HG03521 (cell line): ENCODE measurements around the gene RUSF1.
"Not testable (repeated sequence)": the region's sequence is repeated elsewhere in the genome, so short reads cannot be mapped to it uniquely, and the experiment has no call there.

ENCODE experiments used
- ATAC-seq: cut with Tn5 transposase; IDR thresholded peaks from one replicate; pipeline ENCODE4 v1.9.1; 2021; ENCODE audit warnings: mild to moderate bottlenecking, moderate library complexity; ENCODE audit not compliant: unreplicated experiment

Gene RUSF1

DNA sequence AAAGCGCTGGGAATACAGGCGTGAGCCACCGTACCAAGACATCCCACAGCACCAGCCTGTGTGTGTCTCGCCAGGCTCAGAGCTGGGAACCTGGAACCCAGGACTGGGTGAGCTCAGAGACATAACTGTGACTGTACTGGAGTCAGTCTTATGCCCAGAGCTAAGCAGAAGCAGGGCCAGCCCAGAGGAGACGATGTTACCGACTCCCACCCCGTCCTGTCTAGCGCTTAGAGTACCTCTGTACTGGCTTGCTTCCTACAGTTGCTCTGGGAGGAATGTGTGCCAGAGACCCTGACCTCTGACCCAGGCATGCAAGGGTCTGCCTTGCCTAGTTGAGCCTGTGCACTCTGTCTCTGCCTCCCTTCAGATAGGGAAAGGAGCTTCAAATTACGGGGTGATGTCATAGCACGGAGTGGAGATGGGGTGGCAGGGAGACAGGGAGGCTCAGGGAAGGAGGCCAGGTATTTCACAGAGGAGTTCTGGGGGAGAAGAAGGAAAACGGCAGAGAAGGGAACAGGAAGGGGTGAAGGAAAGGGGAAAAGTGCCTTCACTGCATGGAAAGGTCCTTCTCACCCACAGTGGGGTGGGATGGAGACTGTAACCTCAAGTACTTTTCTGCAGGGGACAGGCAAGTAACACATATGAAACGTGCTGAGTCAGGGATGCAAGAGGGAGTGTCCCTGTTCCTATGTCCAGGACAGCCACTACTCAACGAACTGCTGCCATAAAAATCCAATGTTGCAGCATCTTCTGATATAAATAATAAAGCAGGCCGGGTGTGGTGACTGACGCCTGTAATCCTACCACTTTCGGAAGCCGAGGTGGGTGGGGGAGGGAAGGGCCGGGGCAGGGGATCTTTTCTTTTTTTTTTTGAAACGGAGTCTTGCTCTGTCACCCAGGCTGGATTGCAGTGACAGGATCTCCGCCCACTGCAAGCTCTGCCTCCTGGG, 54.7 kb downstream of the RUSF1 start:
- no peak for ATAC-seq

DNA sequence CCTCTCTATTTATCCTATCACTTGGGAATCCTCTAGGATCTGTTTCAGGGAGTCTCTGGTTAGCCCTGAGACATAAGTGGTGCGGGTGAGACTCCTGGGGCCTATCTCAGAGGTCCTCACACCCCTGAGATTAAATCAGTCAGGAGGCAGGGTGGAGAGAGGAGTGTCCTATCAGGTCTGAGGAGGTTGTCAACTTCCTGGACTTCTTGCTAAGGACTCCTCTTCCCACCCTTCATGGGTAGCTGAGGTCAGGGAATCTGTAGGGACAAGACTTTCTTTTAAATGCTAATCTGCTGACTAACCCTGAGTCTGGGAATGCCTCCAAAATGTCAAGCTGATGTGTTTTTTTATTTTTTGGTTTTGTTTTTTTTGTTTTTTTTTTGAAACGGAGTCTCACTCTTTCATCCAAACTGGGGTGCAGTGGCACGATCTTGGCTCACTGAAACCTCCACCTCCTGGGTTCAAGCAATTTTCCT, 55.5 kb downstream of the RUSF1 start:
- ATAC-seq, result no peak

DNA sequence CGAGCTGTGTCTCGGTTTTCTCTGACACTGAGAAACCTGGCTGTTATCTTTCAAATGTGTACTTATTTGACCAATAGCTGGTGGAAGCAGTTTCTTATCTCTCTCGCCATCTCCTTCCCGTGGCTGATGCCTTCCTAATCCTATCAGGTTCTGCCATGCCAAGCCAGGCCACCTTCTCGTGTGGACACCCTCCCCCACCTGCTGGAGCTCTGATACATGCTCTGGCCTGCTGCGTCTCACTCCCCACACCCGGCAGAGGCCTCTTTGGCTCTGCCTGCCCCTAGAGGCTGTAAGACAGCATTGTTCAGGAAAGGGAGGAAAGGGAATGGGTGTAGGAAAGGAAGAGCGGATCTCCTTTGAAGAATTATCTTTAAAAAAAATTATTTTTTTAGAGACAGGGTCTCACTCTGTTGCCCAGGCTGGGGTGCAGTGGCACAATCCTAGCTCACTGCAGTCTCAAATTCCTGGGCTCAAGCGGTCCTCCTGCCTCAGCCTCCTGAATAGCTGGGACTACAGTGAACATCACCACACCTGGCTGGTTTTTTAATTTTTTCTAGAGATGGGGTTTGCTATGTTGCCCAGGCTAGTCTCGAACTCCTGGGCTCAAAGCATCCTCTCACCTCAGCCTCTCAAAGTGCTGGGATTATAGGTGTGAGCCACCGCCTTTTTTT, 56.4 kb downstream of the RUSF1 start:
- ATAC-seq, result no peak

DNA sequence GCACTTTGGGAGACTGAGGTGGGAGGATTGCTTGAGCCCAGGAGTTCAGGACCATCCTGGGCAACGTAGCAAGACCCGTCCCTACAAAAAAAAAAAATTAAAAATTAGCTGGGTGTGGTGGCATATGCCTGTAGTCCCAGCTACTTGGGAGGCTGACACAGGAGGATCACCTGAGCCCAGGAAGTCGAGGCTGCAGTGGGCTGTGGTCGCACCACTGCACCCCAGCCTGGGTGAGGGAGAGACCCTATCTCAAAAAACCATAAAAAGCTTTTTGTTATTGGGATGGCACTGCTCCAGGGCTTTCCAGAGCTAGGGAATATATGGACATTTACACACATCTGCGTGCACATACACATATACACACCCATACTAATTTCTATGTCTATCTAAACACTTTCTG, 57.0 kb downstream of the RUSF1 start:
- ATAC-seq, result no peak

DNA sequence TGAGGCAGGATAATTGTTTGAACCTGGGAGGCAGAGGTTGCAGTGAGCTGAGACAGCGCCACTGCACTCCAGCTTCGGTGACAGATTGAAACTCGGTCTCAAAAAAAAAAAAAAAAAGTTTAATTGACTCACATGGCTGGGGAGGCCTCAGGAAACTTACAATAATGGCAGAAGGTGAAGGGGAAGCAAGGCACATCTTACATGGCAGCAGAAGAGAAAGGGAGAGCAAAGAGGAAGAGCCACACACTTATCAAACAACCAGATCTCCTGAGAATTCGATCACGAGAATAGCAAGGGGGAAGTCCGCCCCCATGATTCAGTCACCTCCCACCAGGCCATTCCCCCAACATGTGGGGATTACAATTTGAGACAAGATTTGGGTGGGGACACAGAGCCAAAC, 62.3 kb downstream of the RUSF1 start:
- ATAC-seq, result not testable (repeated sequence)

DNA sequence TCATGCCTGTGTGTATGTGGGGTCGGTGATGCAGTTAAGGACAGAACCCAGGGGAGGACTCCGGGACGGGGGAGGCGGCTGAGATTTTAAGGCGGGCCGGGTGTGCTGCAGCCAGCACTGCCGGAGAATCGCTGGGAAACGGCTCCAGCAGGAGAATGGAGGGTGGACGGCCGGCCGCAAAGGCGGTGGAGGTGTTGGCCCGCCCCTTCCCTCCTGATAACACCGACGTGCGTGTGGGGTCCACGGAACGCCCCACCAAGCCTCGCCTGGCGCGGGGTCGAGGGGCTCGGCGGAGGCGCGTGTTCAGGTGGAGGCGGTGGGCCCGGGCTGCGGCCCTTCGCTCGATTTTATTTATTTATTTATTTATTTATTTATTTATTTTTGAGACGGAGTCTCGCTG, 66.2 kb downstream of the RUSF1 start:
- no peak for ATAC-seq

DNA sequence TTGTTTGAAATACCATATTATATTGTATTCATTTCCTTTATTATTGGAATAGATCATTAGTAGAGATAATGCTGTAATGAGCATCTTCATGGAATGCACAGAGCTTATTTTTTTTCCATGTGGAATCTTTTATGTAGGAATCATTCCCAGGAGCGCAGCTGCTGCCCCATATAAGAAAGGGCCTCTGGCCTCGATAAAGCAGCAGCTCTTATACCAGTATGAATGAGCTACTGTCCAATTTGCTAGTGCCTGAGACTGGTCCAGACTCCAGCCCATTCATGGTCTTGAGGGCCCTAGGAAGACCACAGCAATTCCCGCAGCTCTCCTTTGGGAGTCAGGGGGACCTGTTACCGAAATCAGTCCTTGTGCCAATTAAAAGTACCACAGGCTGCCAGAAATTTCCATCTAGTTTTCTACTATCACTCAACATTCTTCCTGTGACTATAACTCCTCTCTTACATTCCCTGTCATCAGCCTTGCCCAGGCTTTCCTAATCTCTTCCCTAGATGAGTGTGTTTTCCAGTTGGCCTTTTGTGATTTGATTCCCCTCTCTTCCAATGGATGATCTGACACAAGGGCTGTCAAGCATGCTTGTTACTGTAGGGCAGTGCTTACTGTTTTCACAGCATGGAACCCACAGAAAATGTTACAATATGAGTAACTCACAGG, 67.5 kb downstream of the RUSF1 start:
- no peak for ATAC-seq

DNA sequence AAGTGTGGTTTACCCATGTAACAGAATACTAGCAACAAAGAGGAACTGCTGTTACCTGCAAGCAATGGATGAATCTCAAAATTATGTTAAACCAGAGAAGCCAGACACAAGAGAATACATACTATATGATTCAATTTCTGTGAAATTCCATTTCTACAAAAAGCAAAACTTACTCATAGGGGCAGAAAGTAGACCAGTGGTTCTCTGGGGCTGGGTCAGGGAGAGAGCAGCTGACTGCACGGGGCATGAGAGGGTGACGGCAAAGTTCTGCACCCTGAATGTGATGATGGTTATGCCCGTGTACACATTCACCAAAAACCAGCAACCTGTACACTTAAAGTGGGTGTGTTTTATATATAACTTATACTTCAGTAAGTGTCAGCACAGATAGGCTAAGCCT, 68.7 kb downstream of the RUSF1 start:
- no peak for ATAC-seq
